Vagina (tissue), 2 donors: ENCODE data around the gene CBFA2T2. TPM values are rescaled to one million over a fixed set of nuclear protein-coding genes. Genes with fewer than 3 reads are reported as not detected.

Experiments
- DNase-seq, 2 donors: peaks; one replicate each; pipeline ENCODE4 v3.0.0-alpha.2; 2017; ENCODE audit errors: extremely low spot score in 2 of 2
- H3K27ac ChIP-seq: fragments of 200-600 bp; sonication (generic); one replicate; pipeline ENCODE4 v1.5.1; 2019
- H3K27me3 ChIP-seq: fragments of 200-600 bp; sonication (generic); one replicate; pipeline ENCODE4 v1.5.1; 2019
- H3K36me3 ChIP-seq, 2 donors: fragments of 200-600 bp; sonication (generic); one replicate each; pipeline ENCODE4 v1.5.1; 2017 to 2019
- H3K4me1 ChIP-seq: fragments of 200-600 bp; sonication (generic); one replicate; pipeline ENCODE4 v1.5.1; 2019
- H3K4me3 ChIP-seq, 2 donors: fragments of 200-600 bp; sonication (generic); 1 replicate in 1 of 2; 2 replicates in 1 of 2; pipeline ENCODE4 v1.5.1; 2016 to 2019
- H3K9me3 ChIP-seq: fragments of 200-600 bp; sonication (generic); one replicate; pipeline ENCODE4 v1.5.1; 2019
- POLR2A ChIP-seq, 2 donors: fragments of 450-650 bp; IDR thresholded peaks; one replicate each; pipeline ENCODE4 v1.6.1; 2017; ENCODE audit warnings: antibody characterized with exemption in 2 of 2, mild to moderate bottlenecking in 2 of 2, moderate library complexity in 2 of 2
- POLR2AphosphoS5 ChIP-seq, 2 donors: sonication (generic); formaldehyde crosslinking; IDR thresholded peaks; one replicate each; pipeline ENCODE4 v1.9.0; 2017; ENCODE audit warnings: antibody characterized with exemption in 2 of 2, mild to moderate bottlenecking in 2 of 2, low read depth in 1 of 2; ENCODE audit not compliant: insufficient read depth in 1 of 2
- intact Hi-C: fragments of 100-400 bp; cut with DNase I; formaldehyde crosslinking; loops from one replicate; pipeline ENCODE4 v1.15.1; 2023
- total RNA-seq: library from RNA; depleted of rRNA; stranded (reverse); fragments of >200 nt; gene quantifications from one replicate; pipeline ENCODE4 v1.2.3, GENCODE V29; 2016
- TF ChIP-seq, protein P1 (sequence below), 3 experiments: fragments of 450-650 bp in 2 of 3; fragments of 200-600 bp in 1 of 3; sonication (generic) in 1 of 3; IDR thresholded peaks; one replicate each; pipeline ENCODE4 v1.5.1; 2017 to 2019; ENCODE audit warnings: antibody characterized with exemption in 3 of 3, mild to moderate bottlenecking in 2 of 3, moderate library complexity in 2 of 3

Gene CBFA2T2
- total RNA-seq, 1 donor from 2014 or later, result 34.9 TPM

DNA sequence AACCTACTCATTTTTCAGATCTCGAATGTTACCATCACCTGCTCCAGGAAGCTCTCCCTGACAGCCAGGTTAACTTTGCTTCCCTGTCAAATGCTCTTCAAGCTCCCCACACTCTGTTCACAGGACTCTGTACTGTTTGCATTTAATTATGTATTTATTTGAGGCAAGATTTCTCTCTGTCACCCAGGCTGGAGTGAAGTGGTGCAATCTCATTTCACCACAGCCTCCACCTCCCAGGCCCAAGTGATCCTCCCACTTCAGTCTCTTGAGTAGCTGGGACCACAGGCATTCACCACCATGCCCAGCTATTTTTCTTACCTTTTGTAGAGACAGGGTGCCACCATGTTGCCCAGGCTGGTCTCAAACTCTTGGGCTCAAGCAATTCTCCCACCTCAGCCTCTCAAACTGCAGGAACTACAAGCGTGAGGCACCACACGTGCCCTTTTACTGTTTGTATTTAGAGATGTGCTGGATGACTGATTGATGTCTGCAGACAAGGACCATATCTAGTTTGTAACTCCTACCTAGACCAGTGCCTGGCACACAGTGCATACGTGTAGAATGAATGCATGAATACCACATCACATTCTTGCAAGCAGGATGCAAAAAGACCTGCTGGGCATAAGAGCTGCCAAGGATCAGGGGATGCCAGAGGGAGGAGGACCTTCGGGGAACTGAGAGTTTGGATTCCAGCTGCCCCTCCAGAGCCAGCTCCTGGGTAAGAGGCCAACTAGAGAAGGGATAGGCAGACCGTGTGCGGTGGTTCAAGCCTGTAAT lies 15.6 kb upstream of the CBFA2T2 start:
- H3K4me3 ChIP-seq, result no peak overlapping the region
- H3K9me3 ChIP-seq, result no peaks in the 10 kb centered on the region
- no peak for DNase-seq
- intact Hi-C loops, result loop anchor here (10.0 kb wide), 1 partner anchor 181 kb away; no protein-coding TSS in a partner anchor
- no peaks in the 10 kb centered on the region for H3K27me3 ChIP-seq
- H3K4me1 ChIP-seq, result peaks cover 4% of the 10 kb centered on the region
- no peak overlapping the region for H3K27ac ChIP-seq
- no peak for TF ChIP-seq POLR2AphosphoS5 (IDR thresholded peaks at IDR 0.05; ENCODE audit: insufficient read depth in 1 of 2, low read depth in 1 of 2)
- no peak for TF ChIP-seq POLR2A (IDR thresholded peaks at IDR 0.05)
- TF ChIP-seq, protein P1, sequence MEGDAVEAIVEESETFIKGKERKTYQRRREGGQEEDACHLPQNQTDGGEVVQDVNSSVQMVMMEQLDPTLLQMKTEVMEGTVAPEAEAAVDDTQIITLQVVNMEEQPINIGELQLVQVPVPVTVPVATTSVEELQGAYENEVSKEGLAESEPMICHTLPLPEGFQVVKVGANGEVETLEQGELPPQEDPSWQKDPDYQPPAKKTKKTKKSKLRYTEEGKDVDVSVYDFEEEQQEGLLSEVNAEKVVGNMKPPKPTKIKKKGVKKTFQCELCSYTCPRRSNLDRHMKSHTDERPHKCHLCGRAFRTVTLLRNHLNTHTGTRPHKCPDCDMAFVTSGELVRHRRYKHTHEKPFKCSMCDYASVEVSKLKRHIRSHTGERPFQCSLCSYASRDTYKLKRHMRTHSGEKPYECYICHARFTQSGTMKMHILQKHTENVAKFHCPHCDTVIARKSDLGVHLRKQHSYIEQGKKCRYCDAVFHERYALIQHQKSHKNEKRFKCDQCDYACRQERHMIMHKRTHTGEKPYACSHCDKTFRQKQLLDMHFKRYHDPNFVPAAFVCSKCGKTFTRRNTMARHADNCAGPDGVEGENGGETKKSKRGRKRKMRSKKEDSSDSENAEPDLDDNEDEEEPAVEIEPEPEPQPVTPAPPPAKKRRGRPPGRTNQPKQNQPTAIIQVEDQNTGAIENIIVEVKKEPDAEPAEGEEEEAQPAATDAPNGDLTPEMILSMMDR (IDR thresholded peaks at IDR 0.05), result no peak
- H3K36me3 ChIP-seq, result no peaks in the 10 kb centered on the region

DNA sequence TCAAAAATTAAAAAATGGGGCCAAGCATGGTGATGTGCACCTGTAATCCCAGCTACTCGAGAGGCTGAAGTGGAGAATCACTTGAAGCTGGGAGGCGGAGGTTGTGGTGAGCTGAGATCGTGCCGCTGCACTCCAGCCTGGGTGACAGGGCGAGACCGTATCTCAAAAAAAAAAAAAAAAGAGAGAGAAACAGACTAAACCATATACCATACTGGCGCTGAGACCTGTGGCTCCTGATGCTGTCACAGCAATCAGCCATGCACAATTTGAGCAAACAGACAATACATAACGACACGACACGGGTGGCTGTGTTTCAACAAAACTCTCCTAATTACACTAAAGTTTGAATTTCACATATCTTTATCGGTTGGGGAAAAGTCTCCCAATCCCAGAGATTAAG lies 14.9 kb upstream of the CBFA2T2 start:
- H3K27ac ChIP-seq, result no peak overlapping the region
- H3K4me1 ChIP-seq, result peaks cover 4% of the 10 kb centered on the region
- DNase-seq, result no peak
- H3K36me3 ChIP-seq, result no peaks in the 10 kb centered on the region
- H3K9me3 ChIP-seq, result no peaks in the 10 kb centered on the region
- TF ChIP-seq POLR2A (IDR thresholded peaks at IDR 0.05) (no peak), POLR2AphosphoS5 (IDR thresholded peaks at IDR 0.05; ENCODE audit: insufficient read depth in 1 of 2, low read depth in 1 of 2) (no peak)
- TF ChIP-seq, protein P1 (IDR thresholded peaks at IDR 0.05), result no peak
- intact Hi-C loops, result loop anchor here (10.0 kb wide), 1 partner anchor 180 kb away; no protein-coding TSS in a partner anchor
- no peaks in the 10 kb centered on the region for H3K27me3 ChIP-seq
- H3K4me3 ChIP-seq, result no peak overlapping the region

DNA sequence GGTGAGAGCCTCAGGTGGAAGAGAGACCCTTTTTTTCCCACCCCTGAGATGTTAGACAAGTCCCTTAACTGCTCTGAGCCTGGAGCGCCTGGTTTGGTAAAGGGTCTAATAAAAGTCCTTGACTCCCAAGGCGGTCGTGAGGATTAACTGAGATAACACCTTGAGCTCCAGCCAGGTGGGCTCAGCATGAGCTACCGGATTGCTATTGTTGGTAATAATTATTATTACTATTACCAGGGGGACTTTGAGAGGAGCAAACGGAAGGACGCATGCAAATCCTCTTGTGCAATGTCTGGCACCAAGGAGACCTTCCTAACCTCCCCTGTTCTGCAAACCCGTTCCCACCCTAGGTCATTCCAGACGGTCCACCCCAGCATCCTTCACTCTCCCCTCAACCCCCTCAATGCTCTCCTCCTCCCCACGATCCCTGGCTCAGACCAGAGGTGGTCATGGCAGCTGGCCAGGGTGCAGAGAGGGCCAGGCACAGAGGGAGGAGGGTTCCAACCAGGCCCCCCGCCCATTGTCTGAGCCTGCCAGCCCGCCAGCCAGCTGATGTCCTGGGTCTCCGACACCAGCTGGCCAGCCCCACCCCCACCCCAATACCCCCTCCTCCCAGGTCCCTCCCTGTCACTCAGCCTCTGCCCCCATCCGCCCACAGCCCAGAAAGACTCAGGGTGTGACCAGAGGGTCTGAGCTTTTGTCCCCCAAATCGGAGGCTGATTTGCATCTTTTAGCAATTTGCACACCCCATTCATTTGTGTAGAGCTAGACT lies 14.3 kb upstream of the CBFA2T2 start:
- DNase-seq, result no peak
- no peaks in the 10 kb centered on the region for H3K9me3 ChIP-seq
- H3K36me3 ChIP-seq, result no peaks in the 10 kb centered on the region
- H3K27ac ChIP-seq, result no peak overlapping the region
- intact Hi-C loops, result loop anchor here (10.0 kb wide), 1 partner anchor 179 kb away; no protein-coding TSS in a partner anchor
- no peak for TF ChIP-seq POLR2A (IDR thresholded peaks at IDR 0.05)
- TF ChIP-seq, protein P1 (IDR thresholded peaks at IDR 0.05), result no peak
- H3K27me3 ChIP-seq, result no peaks in the 10 kb centered on the region
- peaks cover 4% of the 10 kb centered on the region for H3K4me1 ChIP-seq
- H3K4me3 ChIP-seq, result no peak overlapping the region

DNA sequence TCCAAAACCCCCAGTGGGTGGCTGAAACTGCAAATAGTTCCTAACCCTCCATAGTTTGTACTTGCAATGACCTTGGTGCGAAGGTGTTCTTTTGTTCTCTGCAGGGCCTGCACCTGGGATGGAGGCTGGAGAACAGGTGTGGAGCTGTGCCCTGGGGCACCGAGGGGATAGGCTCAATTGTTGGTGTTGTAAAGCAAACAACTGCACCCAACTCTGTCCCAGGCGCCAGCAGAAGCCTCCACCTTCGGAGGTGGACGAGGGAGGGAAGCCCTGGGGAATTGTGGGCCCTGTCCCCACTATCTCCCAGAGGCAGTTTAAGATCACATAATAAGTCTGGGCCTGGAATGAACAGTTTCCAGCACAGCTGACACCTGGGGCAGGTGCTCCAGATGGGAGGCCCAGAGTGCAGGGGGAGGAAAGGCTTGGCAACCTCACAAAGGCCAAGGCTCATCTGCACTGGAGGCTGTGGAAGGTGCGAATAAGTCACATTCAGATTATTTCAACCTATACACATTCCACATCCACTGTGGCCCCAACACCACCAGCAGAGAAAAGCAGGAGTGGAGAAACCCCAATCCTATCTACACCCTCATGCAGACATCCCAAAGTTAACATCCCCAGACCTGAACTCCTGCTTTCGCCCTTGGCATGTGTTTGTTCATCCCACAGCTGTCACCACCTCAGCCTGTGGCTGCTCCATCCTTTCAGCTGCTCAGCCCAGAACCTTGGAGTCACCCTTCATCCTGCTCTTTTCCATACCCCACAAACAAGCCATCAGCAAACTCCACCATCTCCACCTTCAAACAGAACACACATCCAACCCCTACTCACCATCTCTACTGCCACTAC lies 12.3 kb upstream of the CBFA2T2 start:
- Histone ChIP-seq H3K4me1 (peaks cover 4% of the 10 kb centered on the region), H3K9me3 (no peaks in the 10 kb centered on the region), H3K4me3 (no peak overlapping the region), H3K27ac (no peak overlapping the region), H3K36me3 (no peaks in the 10 kb centered on the region), H3K27me3 (no peaks in the 10 kb centered on the region)
- TF ChIP-seq, protein P1 (IDR thresholded peaks at IDR 0.05), result no peak
- TF ChIP-seq POLR2A (IDR thresholded peaks at IDR 0.05), result no peak
- no peak for TF ChIP-seq POLR2AphosphoS5 (IDR thresholded peaks at IDR 0.05; ENCODE audit: insufficient read depth in 1 of 2, low read depth in 1 of 2)
- no peak for DNase-seq
- intact Hi-C loops, result loop anchor here (10.0 kb wide), 1 partner anchor 177 kb away; no protein-coding TSS in a partner anchor
